MCF 10A (cell line): ENCODE results near the gene XPNPEP1. TPM values are rescaled to one million over a fixed set of nuclear protein-coding genes. Genes with fewer than 3 reads are reported as not detected.

ENCODE experiments used
- BruUV-seq: library from RNA; stranded (reverse); fragments of 400-500 nt; replicated peaks from 2 replicates; lab custom pipeline; 2021; lab: Mats Ljungman, UMichigan
- CTCF ChIA-PET: fragments of 300-600 bp; sonication (Branson Sonifier 250); formaldehyde crosslinking; extraction: SDS; loops from one replicate; lab custom pipeline; 2021; ENCODE audit warnings: antibody characterized with exemption, inconsistent platforms; lab: Yijun Ruan, JAX
- POLR2A ChIA-PET: fragments of 300-600, 350-650 bp; sonication (Branson Sonifier 250); formaldehyde crosslinking; extraction: SDS; loops from one replicate; lab custom pipeline; 2020; ENCODE audit warnings: antibody characterized with exemption, inconsistent platforms; lab: Yijun Ruan, JAX
- DNase-seq: peaks from one replicate; pipeline ENCODE4 v3.0.0-alpha.2; 2018; ENCODE audit not compliant: unreplicated experiment
- H3K27ac Mint-ChIP-seq: one replicate; pipeline ENCODE4 v1.8.0; 2022; ENCODE audit warnings: mild to moderate bottlenecking, low read depth, mixed read lengths; ENCODE audit not compliant: unreplicated experiment
- H3K27me3 Mint-ChIP-seq: one replicate; pipeline ENCODE4 v1.8.0; 2022; ENCODE audit warnings: mixed read lengths; ENCODE audit not compliant: insufficient read depth, unreplicated experiment
- H3K36me3 Mint-ChIP-seq: one replicate; pipeline ENCODE4 v1.8.0; 2022; ENCODE audit warnings: mild to moderate bottlenecking, moderate library complexity, mixed read lengths; ENCODE audit not compliant: insufficient read depth, unreplicated experiment
- H3K4me1 Mint-ChIP-seq: one replicate; pipeline ENCODE4 v1.8.0; 2022; ENCODE audit warnings: mixed read lengths; ENCODE audit not compliant: insufficient read depth, unreplicated experiment
- H3K4me3 Mint-ChIP-seq: one replicate; pipeline ENCODE4 v1.8.0; 2022; ENCODE audit warnings: mild to moderate bottlenecking, moderate library complexity, mixed read lengths; ENCODE audit not compliant: unreplicated experiment
- H3K9me3 Mint-ChIP-seq: one replicate; pipeline ENCODE4 v1.8.0; 2022; ENCODE audit warnings: mixed read lengths; ENCODE audit not compliant: unreplicated experiment
- intact Hi-C: fragments of 100-400 bp; cut with micrococcal nuclease; formaldehyde crosslinking; loops from 2 replicates; pipeline ENCODE4 v1.14.1; 2022
- total RNA-seq: library from RNA; stranded (reverse); gene quantifications from 2 replicates; pipeline ENCODE4 v1.2.3, GENCODE V29; 2022
- TF ChIP-seq, protein P1 (sequence below): fragments of 200-600 bp; IDR thresholded peaks from one replicate; pipeline ENCODE4 v1.8.0; 2022; ENCODE audit warnings: antibody characterized with exemption, mild to moderate bottlenecking; ENCODE audit not compliant: unreplicated experiment

The XPNPEP1 gene
- total RNA-seq, 1 experiment from 2014 or later, result 52.1 TPM

GRCh38 chr10:109913306-109913892 is 9.9 kb downstream of the XPNPEP1 start:
- intact Hi-C loops, result loop anchor here (2.0 kb wide), 1 partner anchor 19 kb away; no protein-coding TSS in a partner anchor
- Mint-ChIP-seq H3K4me1 (peaks cover 39% of the 10 kb centered on the region), H3K36me3 (peaks cover 53% of the 10 kb centered on the region), H3K4me3 (no peak overlapping the region), H3K27ac (peak overlapping the region; percentile 67), H3K9me3 (no peaks in the 10 kb centered on the region), H3K27me3 (no peaks in the 10 kb centered on the region)
- no peak for DNase-seq
- POLR2A ChIA-PET, result interaction anchor here (0.5 to 11.2 kb wide), 17 partner anchors 9 to 1943 kb away, joined by 3 to 122 read pairs (median 5); partner anchors contain the start of genes ADD3 and XPNPEP1
- CTCF ChIA-PET, result interaction anchor here (1.2 to 3.0 kb wide), 7 partner anchors 10 to 102 kb away, joined by 3 to 12 read pairs (median 5); no protein-coding TSS in a partner anchor
- BruUV-seq, result no TSS peak
- TF ChIP-seq, protein P1, sequence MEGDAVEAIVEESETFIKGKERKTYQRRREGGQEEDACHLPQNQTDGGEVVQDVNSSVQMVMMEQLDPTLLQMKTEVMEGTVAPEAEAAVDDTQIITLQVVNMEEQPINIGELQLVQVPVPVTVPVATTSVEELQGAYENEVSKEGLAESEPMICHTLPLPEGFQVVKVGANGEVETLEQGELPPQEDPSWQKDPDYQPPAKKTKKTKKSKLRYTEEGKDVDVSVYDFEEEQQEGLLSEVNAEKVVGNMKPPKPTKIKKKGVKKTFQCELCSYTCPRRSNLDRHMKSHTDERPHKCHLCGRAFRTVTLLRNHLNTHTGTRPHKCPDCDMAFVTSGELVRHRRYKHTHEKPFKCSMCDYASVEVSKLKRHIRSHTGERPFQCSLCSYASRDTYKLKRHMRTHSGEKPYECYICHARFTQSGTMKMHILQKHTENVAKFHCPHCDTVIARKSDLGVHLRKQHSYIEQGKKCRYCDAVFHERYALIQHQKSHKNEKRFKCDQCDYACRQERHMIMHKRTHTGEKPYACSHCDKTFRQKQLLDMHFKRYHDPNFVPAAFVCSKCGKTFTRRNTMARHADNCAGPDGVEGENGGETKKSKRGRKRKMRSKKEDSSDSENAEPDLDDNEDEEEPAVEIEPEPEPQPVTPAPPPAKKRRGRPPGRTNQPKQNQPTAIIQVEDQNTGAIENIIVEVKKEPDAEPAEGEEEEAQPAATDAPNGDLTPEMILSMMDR, result no peak

DNA sequence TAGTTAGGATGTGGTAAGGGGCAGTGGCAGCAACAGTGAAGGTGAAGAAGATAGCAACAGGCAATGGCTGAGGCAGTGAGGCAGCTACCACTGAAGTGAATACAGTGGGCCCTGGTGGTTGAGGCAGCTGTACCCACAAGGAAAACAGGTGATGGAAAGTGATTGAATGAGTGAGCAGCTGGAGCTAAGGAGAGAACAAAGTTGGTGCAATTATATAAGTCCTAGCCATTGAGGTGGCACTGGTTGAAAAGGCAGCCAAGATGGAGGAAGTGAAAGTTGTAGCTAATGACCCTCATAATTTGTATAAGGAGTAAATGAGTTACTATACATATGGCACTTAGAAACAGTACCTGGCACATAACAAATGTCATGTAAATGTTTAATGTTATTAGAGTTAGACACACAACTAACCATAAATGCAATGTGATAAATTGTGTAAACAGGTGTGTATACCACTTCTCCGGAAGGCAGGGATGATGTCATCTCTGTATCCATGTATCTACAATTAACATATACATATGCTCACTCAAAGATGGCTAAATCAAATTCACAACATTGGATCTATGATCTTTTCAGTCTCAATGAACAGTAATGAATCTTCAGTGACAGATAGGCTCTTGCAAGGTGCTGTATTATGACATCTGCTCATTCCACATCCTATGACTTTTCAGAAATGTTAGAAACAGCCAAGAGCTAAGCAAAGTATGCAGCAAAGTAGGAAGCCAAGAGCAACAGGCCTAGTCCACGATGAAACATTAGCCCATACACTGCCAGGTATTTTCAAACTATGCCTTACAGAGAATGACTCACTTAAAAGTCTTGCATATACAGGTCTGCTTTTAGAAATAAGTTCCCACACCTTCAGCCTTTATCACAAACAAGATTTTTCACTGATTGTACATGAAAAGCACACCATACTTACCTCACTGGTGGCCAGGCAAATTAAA is 10.7 kb downstream of the XPNPEP1 start:
- ChIA-PET CTCF (interaction anchor here (1.2 to 3.0 kb wide), 7 partner anchors 9 to 103 kb away, joined by 3 to 12 read pairs (median 5); no protein-coding TSS in a partner anchor), POLR2A (interaction anchor here (0.7 to 11.2 kb wide), 16 partner anchors 9 to 297 kb away, joined by 3 to 122 read pairs (median 6); partner anchors contain the start of genes ADD3 and XPNPEP1)
- Mint-ChIP-seq H3K4me1 (peaks cover 38% of the 10 kb centered on the region), H3K27me3 (no peaks in the 10 kb centered on the region), H3K36me3 (peaks cover 54% of the 10 kb centered on the region), H3K4me3 (no peak overlapping the region), H3K27ac (peak overlapping the region; percentile 67), H3K9me3 (no peaks in the 10 kb centered on the region)
- TF ChIP-seq, protein P1, result no peak
- no TSS peak for BruUV-seq
- peak; percentile 83 for DNase-seq
- intact Hi-C loops, result loop anchor here (2.0 kb wide), 1 partner anchor 18 kb away; no protein-coding TSS in a partner anchor

- CTCF ChIA-PET, result interaction anchor here (0.6 to 3.0 kb wide), 7 partner anchors 9 to 92 kb away, joined by 3 to 12 read pairs (median 3); no protein-coding TSS in a partner anchor
- Mint-ChIP-seq H3K4me3 (no peak overlapping the region), H3K9me3 (no peaks in the 10 kb centered on the region), H3K4me1 (peaks cover 39% of the 10 kb centered on the region), H3K27ac (peak overlapping the region; percentile 37), H3K36me3 (peaks cover 60% of the 10 kb centered on the region), H3K27me3 (no peaks in the 10 kb centered on the region)
- no TSS peak for BruUV-seq
- POLR2A ChIA-PET, result interaction anchor here (1.0 to 11.2 kb wide), 9 partner anchors 9 to 299 kb away, joined by 3 to 122 read pairs (median 6); partner anchors contain the start of gene ADD3
- TF ChIP-seq, protein P1, result no peak
- DNase-seq, result no peak
- intact Hi-C loops, result loop anchor here (2.0 kb wide), 1 partner anchor 17 kb away; no protein-coding TSS in a partner anchor
These were observed 11.4 kb downstream of the XPNPEP1 start for GRCh38 chr10:109911903-109912302.
